Kidney (tissue), 14 donors: ENCODE results near the gene ACAP1. TPM values are rescaled to one million over a fixed set of nuclear protein-coding genes. Genes with fewer than 3 reads are reported as not detected.

Experiments used
- DNase-seq, 5 donors: peaks; one replicate each; pipeline ENCODE4 v3.0.0-alpha.2; 2013 to 2020
- FAIRE-seq: peaks from 2 replicates; lab custom pipeline; 2012; peaks lifted over from hg19 to GRCh38; lab: Jason Lieb, UNC
- H3K27ac ChIP-seq, 2 donors: one replicate each; pipeline ENCODE4 v1.7.0; 2013; ENCODE audit warnings: low read depth in 2 of 2, low read length in 2 of 2, inconsistent platforms in 1 of 2
- H3K27me3 ChIP-seq: one replicate; pipeline ENCODE4 v1.7.1; 2013; ENCODE audit warnings: low read length, inconsistent platforms; ENCODE audit not compliant: control insufficient read depth, insufficient read depth
- H3K36me3 ChIP-seq, 3 donors: one replicate each; pipeline versions ENCODE4 v1.7.0 to v1.7.1; 2013; ENCODE audit warnings: low read length in 3 of 3, control low read depth in 1 of 3, inconsistent platforms in 1 of 3; ENCODE audit not compliant: insufficient read depth in 3 of 3, control insufficient read depth in 2 of 3
- H3K4me1 ChIP-seq, 3 donors: one replicate each; pipeline versions ENCODE4 v1.7.0 to v1.7.1; 2013; ENCODE audit warnings: low read length in 3 of 3, inconsistent platforms in 1 of 3, low read depth in 1 of 3; ENCODE audit not compliant: control insufficient read depth in 2 of 3, insufficient read depth in 2 of 3
- H3K4me3 ChIP-seq, 3 donors: one replicate each; pipeline versions ENCODE4 v1.7.0 to v1.8.1; 2013; ENCODE audit warnings: low read length in 3 of 3, control low read depth in 1 of 3, inconsistent platforms in 1 of 3
- H3K9ac ChIP-seq, 3 donors: one replicate each; pipeline versions ENCODE4 v1.7.0 to v1.7.1; 2013; ENCODE audit warnings: low read length in 3 of 3, control low read depth in 1 of 3, inconsistent platforms in 1 of 3
- H3K9me3 ChIP-seq, 3 donors: one replicate each; pipeline versions ENCODE4 v1.7.0 to v1.7.1; 2013; ENCODE audit warnings: low read length in 3 of 3, control low read depth in 1 of 3, inconsistent platforms in 1 of 3; ENCODE audit not compliant: control insufficient read depth in 2 of 3, insufficient read depth in 1 of 3
- intact Hi-C: fragments of 100-400 bp; cut with DNase I; formaldehyde crosslinking; loops from one replicate; pipeline ENCODE4 v1.11.1; 2022
- polyA plus RNA-seq: library from polyadenylated mRNA; stranded (reverse); fragments of 350-450 nt; fragmentation: Illumina TruSeq; extraction: RNeasy Lipid Tissue Mini Kit (QIAGEN cat#74804); gene quantifications from one replicate; pipeline ENCODE4 v1.2.3, GENCODE V29; 2014; ENCODE audit warnings: low read depth, low replicate concordance; ENCODE audit not compliant: insufficient read depth
- total RNA-seq: library from RNA; stranded (reverse); fragmentation: NEBNext Ultra II Directional; extraction: Animal tissue kit (Norgen Biotek cat#: 25700); gene quantifications from one replicate; pipeline ENCODE4 v1.2.1, GENCODE V29; 2021
- TF ChIP-seq, protein P1 (sequence below): IDR thresholded peaks from 3 replicates; pipeline ENCODE4 v1.5.1; 2012; ENCODE audit warnings: mild to moderate bottlenecking, moderate library complexity, borderline replicate concordance; ENCODE audit not compliant: insufficient read depth; ENCODE audit errors: extremely low read depth
- donor health status: control.
- donor health status: control.
- donor health status: control.
- donor health status: control.
- donor health status: control.
- donor health status: DM: yes; HTN: yes; CAD: no.
- donor health status: Normal renal cell carcinoma (clear cell type).

Gene ACAP1
- total and polyA plus RNA-seq, 2 donors from 2014 or later, result 9.9 to 26.0 TPM

DNA sequence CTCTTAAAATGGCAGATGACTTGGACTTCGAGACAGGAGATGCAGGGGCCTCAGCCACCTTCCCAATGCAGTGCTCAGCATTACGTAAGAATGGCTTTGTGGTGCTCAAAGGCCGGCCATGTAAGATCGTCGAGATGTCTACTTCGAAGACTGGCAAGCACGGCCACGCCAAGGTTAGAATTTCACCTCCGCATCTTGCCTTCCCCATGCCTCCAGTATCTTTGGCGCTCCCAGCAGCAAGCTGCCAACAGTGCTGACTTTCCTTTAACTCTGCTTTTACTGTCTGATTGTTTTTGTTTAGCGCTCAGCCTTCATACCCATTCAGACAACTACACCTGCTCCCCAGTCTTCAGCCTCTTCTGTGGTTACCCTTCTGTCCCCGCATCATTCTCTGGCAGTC, 26.7 kb upstream of the ACAP1 start:
- Histone ChIP-seq H3K4me3 (peak overlapping the region in 1 of 3 donors; percentile 91), H3K9me3 (no peaks in the 10 kb centered on the region), H3K4me1 (peaks cover 0 to 29% (median 12%) of the 10 kb centered on the region in 3 donors), H3K27ac (no peak overlapping the region), H3K27me3 (no peaks in the 10 kb centered on the region), H3K9ac (no peak overlapping the region), H3K36me3 (peaks cover 14 to 40% (median 39%) of the 10 kb centered on the region in 3 donors)
- FAIRE-seq (no peak), DNase-seq (no peak)
- TF ChIP-seq, protein P1, sequence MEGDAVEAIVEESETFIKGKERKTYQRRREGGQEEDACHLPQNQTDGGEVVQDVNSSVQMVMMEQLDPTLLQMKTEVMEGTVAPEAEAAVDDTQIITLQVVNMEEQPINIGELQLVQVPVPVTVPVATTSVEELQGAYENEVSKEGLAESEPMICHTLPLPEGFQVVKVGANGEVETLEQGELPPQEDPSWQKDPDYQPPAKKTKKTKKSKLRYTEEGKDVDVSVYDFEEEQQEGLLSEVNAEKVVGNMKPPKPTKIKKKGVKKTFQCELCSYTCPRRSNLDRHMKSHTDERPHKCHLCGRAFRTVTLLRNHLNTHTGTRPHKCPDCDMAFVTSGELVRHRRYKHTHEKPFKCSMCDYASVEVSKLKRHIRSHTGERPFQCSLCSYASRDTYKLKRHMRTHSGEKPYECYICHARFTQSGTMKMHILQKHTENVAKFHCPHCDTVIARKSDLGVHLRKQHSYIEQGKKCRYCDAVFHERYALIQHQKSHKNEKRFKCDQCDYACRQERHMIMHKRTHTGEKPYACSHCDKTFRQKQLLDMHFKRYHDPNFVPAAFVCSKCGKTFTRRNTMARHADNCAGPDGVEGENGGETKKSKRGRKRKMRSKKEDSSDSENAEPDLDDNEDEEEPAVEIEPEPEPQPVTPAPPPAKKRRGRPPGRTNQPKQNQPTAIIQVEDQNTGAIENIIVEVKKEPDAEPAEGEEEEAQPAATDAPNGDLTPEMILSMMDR, result no peak
- intact Hi-C loops, result no loop called here

DNA sequence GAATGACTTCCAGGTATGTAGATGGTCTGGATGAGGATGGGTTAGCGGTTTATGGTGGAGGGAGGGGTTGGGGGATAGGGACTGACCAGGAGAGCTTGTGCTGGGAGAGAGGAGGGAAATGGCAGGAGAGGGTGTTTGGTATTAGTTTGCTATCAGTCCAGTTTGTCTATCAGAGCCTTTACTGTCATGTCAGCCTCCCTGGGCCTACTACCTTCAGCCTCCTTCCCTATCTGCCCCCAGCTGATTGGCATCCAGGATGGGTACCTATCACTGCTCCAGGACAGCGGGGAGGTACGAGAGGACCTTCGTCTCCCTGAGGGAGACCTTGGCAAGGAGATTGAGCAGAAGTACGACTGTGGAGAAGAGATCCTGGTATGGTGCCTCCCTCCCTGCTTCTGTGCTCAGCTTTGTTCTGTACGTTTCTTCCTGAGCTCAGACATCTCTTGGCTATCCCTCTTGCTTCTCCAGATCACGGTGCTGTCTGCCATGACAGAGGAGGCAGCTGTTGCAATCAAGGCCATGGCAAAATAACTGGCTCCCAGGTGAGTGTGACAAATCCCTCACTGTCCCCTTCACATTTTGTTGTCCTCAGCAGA, 25.1 kb upstream of the ACAP1 start:
- TF ChIP-seq, protein P1, result no peak
- Histone ChIP-seq H3K4me1 (peaks cover 0 to 37% (median 12%) of the 10 kb centered on the region in 3 donors), H3K36me3 (peaks cover 14 to 42% (median 39%) of the 10 kb centered on the region in 3 donors), H3K27ac (no peak overlapping the region), H3K4me3 (no peak overlapping the region), H3K9me3 (no peaks in the 10 kb centered on the region), H3K9ac (no peak overlapping the region), H3K27me3 (no peaks in the 10 kb centered on the region)
- FAIRE-seq (no peak), DNase-seq (no peak)
- intact Hi-C loops, result no loop called here

- intact Hi-C loops, result no loop called here
- Histone ChIP-seq H3K27ac (no peak overlapping the region), H3K4me3 (no peak overlapping the region), H3K27me3 (no peaks in the 10 kb centered on the region), H3K9me3 (no peaks in the 10 kb centered on the region), H3K36me3 (peaks cover 14 to 50% (median 44%) of the 10 kb centered on the region in 3 donors), H3K4me1 (peaks cover 0 to 37% (median 12%) of the 10 kb centered on the region in 3 donors), H3K9ac (no peak overlapping the region)
- FAIRE-seq, result no peak
- no peak for DNase-seq
- TF ChIP-seq, protein P1, result no peak
Observed at GRCh38 chr17:7312432-7313087, 23.8 kb upstream of the ACAP1 start.
